Left ventricle myocardium inferior (tissue), 1 donor: Measurements from ENCODE around the gene TRPM2. TPM values are rescaled to one million over a fixed set of nuclear protein-coding genes. Genes with fewer than 3 reads are reported as not detected.

ENCODE experiments used
- DNase-seq: peaks from one replicate; pipeline ENCODE4 v3.0.0-alpha.2; 2020
- H3K27ac ChIP-seq: fragments of 200-600 bp; replicated peaks from 2 replicates; pipeline ENCODE4 v1.8.0; 2021
- H3K27me3 ChIP-seq: fragments of 200-600 bp; 2 replicates; pipeline ENCODE4 v1.8.0; 2021; ENCODE audit warnings: low read depth
- H3K36me3 ChIP-seq: fragments of 200-600 bp; 2 replicates; pipeline ENCODE4 v1.8.0; 2021
- H3K4me1 ChIP-seq: fragments of 200-600 bp; 2 replicates; pipeline ENCODE4 v1.8.0; 2021
- H3K4me3 ChIP-seq: fragments of 200-600 bp; 2 replicates; pipeline ENCODE4 v1.8.0; 2021; ENCODE audit warnings: mild to moderate bottlenecking, moderate library complexity
- H3K9me3 ChIP-seq: fragments of 200-600 bp; replicated peaks from 2 replicates; pipeline ENCODE4 v1.8.0; 2021
- CTCF ChIP-seq: fragments of 200-600 bp; IDR thresholded peaks from 2 replicates; pipeline ENCODE4 v1.8.0; 2021; ENCODE audit warnings: antibody characterized with exemption, mild to moderate bottlenecking, borderline replicate concordance
- intact Hi-C: fragments of 100-400 bp; cut with micrococcal nuclease; formaldehyde crosslinking; loops from one replicate; pipeline ENCODE4 v1.11.0; 2022
- total RNA-seq: library from RNA; stranded (reverse); fragmentation: NEBNext Ultra II Directional; extraction: Animal tissue kit (Norgen Biotek cat#: 25700); gene quantifications from one replicate; pipeline ENCODE4 v1.2.1, GENCODE V29; 2021
- donor health status: DM: no; HTN: yes; CAD: no; lungs with severe emphysema.

The TRPM2 gene
- total RNA-seq, 1 donor from 2014 or later, result 1.8 TPM

- Histone ChIP-seq H3K27ac (no peak overlapping the region), H3K9me3 (no peaks in the 10 kb centered on the region), H3K4me1 (no peaks in the 10 kb centered on the region), H3K27me3 (no peaks in the 10 kb centered on the region), H3K36me3 (peaks cover 54% of the 10 kb centered on the region), H3K4me3 (no peak overlapping the region)
- DNase-seq, result no peak
- no peak for TF ChIP-seq CTCF
- intact Hi-C loops, result no loop called here
Observed at GRCh38 chr21:44326716-44327602, 26.5 kb upstream of the TRPM2 start.

- Histone ChIP-seq H3K27ac (no peak overlapping the region), H3K36me3 (peaks cover 47% of the 10 kb centered on the region), H3K4me1 (no peaks in the 10 kb centered on the region), H3K4me3 (no peak overlapping the region), H3K27me3 (no peaks in the 10 kb centered on the region), H3K9me3 (no peaks in the 10 kb centered on the region)
- intact Hi-C loops, result no loop called here
- no peak for DNase-seq
- TF ChIP-seq CTCF, result no peak
Observed at GRCh38 chr21:44327603-44327974, 25.8 kb upstream of the TRPM2 start.

GRCh38 chr21:44328242-44328895, 25.1 kb upstream of the TRPM2 start:
- Histone ChIP-seq H3K4me1 (no peaks in the 10 kb centered on the region), H3K9me3 (no peaks in the 10 kb centered on the region), H3K36me3 (peaks cover 40% of the 10 kb centered on the region), H3K27ac (no peak overlapping the region), H3K27me3 (no peaks in the 10 kb centered on the region), H3K4me3 (no peak overlapping the region)
- DNase-seq, result no peak
- no peak for TF ChIP-seq CTCF
- intact Hi-C loops, result no loop called here

GRCh38 chr21:44329086-44329889, 24.1 kb upstream of the TRPM2 start:
- no peak overlapping the region for H3K4me3 ChIP-seq
- H3K36me3 ChIP-seq, result peaks cover 31% of the 10 kb centered on the region
- H3K4me1 ChIP-seq, result no peaks in the 10 kb centered on the region
- no peak for TF ChIP-seq CTCF
- intact Hi-C loops, result no loop called here
- no peak overlapping the region for H3K27ac ChIP-seq
- no peak for DNase-seq
- H3K27me3 ChIP-seq, result no peaks in the 10 kb centered on the region
- H3K9me3 ChIP-seq, result no peaks in the 10 kb centered on the region

GRCh38 chr21:44329971-44330681, 23.3 kb upstream of the TRPM2 start:
- H3K36me3 ChIP-seq, result peaks cover 24% of the 10 kb centered on the region
- no peaks in the 10 kb centered on the region for H3K4me1 ChIP-seq
- intact Hi-C loops, result no loop called here
- no peak for DNase-seq
- no peaks in the 10 kb centered on the region for H3K27me3 ChIP-seq
- no peak for TF ChIP-seq CTCF
- no peaks in the 10 kb centered on the region for H3K9me3 ChIP-seq
- no peak overlapping the region for H3K4me3 ChIP-seq
- H3K27ac ChIP-seq, result no peak overlapping the region
